Measurements from ENCODE around the gene SLC4A3.

SLC4A3 gene, protein sequence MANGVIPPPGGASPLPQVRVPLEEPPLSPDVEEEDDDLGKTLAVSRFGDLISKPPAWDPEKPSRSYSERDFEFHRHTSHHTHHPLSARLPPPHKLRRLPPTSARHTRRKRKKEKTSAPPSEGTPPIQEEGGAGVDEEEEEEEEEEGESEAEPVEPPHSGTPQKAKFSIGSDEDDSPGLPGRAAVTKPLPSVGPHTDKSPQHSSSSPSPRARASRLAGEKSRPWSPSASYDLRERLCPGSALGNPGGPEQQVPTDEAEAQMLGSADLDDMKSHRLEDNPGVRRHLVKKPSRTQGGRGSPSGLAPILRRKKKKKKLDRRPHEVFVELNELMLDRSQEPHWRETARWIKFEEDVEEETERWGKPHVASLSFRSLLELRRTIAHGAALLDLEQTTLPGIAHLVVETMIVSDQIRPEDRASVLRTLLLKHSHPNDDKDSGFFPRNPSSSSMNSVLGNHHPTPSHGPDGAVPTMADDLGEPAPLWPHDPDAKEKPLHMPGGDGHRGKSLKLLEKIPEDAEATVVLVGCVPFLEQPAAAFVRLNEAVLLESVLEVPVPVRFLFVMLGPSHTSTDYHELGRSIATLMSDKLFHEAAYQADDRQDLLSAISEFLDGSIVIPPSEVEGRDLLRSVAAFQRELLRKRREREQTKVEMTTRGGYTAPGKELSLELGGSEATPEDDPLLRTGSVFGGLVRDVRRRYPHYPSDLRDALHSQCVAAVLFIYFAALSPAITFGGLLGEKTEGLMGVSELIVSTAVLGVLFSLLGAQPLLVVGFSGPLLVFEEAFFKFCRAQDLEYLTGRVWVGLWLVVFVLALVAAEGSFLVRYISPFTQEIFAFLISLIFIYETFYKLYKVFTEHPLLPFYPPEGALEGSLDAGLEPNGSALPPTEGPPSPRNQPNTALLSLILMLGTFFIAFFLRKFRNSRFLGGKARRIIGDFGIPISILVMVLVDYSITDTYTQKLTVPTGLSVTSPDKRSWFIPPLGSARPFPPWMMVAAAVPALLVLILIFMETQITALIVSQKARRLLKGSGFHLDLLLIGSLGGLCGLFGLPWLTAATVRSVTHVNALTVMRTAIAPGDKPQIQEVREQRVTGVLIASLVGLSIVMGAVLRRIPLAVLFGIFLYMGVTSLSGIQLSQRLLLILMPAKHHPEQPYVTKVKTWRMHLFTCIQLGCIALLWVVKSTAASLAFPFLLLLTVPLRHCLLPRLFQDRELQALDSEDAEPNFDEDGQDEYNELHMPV

DNA sequence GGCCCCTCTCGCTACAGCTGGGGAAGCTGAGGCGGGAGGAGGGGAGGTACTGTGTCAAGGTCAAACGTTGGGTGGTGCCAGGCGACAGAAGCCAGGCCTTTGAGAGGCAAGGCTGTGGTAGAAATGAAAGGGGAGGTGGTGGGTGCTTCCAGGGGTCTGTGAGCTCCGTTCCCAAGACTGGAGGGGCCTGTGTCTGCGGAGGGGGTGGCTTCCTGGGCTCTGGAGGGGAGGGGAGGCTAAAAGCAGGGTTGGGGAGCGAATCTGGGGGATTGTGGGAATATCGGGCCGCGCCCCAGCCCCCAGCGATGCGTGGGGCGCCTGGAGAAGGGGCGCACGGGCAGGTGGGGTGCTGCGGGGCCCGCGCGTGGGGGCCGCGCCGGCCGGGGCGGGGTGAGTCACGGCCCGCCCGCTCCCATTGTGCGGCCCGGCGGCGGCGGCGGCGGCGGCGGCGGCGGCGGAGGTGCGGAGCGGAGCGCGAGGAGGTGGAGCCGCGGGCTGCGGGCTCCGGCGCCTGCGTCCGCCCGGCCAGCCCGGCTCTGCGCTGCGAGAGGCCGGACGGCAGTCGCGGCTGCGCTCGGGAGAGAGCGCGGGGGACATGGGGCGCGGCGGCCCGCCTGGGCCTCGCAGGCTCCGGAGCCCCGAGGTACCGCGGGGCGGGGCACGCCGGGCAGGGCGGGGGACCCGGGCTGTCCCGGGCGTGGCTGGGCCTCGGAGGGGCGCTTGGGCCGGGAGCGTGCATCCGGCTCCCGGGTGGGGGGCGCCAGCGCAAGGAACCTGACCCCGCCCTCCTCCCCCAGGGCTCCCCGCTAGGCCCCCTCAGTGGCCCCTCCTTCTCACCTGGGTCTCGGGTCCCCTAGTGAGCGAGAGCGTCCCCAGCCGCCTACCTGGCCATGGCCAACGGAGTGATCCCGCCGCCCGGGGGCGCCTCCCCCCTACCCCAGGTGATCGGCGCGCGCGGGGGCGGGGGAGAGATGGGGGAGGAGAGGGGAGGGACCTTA, at the start of gene SLC4A3:
TSS of gene SLC4A3 (plus strand) at position 528 of the 998 bp plus-strand sequence. CDS start at position 891, 363 bp downstream.
- no peak for DNase-seq (ENCODE audit: low read depth)

DNA sequence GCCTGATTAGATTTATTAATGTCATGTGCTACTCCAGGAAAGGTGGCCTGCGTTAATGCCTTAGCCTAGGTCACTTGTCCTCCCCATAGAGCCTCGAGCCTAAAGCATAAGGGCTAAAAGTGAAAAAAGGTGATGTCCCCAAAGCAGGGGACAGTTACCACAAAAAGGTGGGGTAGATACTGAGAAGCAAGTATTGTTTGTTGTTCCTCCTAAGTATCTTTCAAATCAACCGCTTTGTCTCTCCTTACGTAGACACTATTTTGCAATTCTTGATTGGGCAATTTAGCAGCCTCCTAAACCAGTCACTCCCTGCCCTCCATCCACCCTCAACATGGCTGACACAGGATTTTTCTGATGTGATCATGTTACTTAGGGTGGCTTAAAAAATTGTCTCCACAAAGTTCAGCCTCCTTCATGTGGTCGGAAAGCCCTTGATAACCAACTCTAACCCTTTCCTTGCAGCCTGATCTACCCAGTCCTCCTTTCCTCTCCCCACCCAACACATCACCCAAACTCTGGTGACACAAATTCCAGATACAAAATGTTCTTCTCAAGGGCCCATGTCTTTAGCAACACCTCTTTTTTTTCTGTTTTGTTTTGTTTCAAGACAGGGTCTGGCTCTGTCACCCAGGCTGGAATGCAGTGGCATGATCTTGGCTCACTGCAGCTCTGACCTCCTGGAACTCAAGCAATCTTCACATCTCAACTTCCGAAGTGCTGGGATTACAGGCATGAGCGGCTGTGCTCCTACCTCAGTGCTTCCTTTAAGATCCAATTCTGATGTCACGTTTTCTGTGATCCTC, 48.4 kb upstream of the SLC4A3 start:
- no peak for DNase-seq (ENCODE audit: low read depth)

DNA sequence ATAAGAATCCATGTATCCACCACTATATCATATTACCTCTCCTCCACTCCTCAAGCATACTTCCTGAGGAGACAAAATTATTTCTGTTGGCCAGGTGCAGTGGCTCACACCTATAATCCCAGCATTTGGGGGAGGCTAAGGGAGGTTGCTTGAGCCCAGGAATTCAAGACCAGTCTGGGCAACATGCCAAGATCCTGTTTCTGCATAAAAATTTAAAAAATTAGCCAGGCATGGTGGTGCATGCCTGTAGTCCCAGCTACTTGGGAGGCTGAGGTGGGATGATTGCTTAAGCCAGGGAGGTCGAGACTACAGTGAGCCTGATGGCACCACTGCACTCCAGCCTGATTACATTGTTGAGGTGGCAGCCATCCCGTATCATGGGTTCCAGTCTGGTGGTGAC, 46.1 kb upstream of the SLC4A3 start:
- DNase-seq (ENCODE audit: low read depth): no peak

DNA sequence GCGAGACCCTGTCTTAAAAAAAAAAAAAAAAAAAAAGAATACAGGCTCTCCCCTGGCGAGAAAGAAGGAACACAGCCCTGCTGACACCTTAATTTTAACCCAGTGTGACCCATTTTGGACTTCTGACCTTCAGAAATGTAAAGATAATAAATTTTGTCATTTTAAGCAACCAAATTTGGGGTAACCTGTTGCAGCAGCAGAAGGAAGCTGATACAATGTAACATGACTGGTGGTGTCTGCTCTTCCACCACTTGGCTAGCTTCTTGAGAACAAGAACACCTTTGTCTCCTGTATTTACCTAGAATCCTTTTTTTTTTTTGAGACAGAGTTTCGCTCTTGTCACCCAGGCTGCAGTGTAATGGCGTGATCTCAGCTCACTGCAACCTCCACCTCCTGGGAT, 36.3 kb upstream of the SLC4A3 start:
- no peak for DNase-seq (ENCODE audit: low read depth)

DNA sequence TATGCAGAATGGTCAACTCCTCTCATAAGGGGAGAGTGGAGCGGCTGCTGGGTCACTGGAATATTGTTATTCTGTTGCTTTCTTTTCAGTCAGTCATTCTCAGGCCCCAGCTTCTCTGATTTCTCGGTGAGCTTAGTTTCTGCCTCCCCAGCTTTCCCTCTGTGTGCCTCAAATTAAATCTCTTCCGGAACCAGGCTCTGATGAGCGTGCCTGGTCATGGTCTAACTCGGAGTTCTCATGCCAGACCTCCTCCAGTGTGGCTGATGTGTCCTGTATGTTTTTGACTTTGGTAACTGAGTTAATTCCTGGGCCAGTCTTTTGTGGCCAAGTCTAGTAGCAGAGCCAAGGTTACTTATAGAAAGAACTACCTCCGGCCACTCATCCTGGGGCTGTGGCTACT, 34.7 kb upstream of the SLC4A3 start:
- DNase-seq (ENCODE audit: low read depth): no peak

DNA sequence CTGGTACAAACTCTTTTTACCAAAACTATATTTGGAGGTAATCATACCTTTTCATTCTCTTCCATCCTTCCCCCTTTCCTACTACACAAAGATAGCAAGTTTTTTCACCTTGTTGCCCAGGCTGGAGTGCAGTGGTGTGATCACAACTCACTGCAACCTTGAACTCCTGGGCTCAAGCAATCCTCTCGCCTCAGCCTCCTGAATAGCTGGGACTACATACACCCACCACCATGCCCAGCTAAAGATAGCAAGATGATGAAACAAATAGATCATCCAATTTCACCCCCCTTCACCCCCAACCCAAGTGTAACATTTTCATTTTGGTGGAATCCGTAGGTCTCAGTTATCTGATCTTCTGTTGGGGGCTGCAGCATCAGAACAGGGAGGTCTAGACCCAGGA, 34.3 kb upstream of the SLC4A3 start:
- DNase-seq (ENCODE audit: low read depth): no peak

DNA sequence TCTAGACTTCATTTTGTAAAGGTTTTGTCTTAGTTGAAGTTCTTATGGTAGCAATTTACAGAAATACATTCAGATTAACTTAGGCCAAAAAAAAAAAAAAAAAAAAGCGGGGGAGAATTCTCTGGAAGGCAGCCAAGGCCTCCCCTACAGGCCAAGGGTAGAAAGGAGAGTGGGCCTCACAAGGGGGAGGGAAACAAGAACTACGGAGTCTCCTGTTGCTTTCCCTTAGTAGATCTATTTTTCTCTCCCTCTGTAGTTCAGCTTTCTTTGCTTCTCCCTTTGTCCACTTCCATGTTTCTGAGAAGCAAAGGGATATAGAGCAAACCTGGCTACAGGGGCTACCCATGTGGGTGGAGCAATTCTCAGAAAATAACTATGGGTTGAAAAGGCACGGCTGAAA, 32.2 kb upstream of the SLC4A3 start:
- no peak for DNase-seq (ENCODE audit: low read depth)

GRCh38 chr2:219596954-219597551, 30.4 kb upstream of the SLC4A3 start:
- no peak for DNase-seq (ENCODE audit: low read depth)

DNA sequence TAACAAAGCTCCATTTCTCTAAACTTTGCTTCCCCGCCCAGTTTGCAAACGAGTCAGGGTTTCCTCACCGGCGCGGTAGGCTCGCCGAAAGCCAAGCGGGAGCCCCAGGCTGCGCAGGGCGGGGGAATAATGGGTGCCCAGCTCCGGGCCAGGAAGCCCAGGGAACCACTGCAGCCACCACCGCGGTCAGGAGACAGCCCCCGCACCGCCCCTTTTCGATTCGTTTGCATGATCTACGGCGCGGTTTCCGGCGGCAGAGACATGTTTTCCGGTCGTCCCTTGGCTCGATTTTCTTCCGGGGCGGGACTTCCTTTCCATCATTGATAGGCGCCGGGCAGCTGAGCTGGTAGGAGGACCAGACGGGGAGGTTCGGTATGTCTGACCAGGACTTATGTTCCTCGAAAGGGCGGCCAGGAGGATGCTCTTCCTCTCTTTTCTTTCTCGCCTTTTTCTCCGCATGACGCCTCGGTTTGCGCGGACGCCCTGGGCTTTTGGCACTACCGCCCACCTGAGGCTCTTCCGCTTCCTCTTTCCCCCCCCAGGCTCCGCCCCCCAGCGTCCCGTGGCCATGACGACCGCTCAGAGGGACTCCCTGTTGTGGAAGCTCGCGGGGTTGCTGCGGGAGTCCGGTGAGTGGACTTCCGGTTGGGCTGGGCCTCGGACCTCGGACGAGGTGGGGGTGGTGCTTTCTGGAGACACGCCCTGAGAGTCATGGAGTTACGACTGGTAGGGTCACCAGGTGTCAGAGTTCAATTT, 29.7 kb upstream of the SLC4A3 start, which contains the start of gene STK11IP:
TSS of gene STK11IP (plus strand) at position 306 of the 756 bp plus-strand sequence. CDS start at position 569, 263 bp downstream.
- peak; percentile 89 for DNase-seq (ENCODE audit: low read depth)

GRCh38 chr2:219598308-219599078, 28.9 kb upstream of the SLC4A3 start:
- DNase-seq (ENCODE audit: low read depth): no peak

DNA sequence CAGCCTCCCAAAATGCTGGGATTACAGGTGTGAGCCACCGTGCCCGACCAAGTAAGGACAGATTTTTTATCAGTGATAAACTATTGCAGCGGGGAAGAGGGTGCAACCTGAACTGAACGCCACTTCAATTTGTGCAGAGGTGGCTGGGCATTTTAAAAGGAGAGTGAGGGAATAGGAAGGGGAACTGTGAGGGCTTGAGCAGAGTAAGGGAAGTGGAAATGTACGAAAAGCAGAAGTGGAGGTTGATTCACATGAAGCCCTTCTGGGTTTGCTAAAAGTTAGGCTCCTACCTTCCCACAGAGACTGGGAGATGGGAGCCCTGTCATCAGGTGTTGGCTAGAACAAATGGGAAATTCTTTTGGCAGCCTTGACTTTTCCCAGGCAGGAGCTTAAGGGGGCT, 23.7 kb upstream of the SLC4A3 start:
- no peak for DNase-seq (ENCODE audit: low read depth)

DNA sequence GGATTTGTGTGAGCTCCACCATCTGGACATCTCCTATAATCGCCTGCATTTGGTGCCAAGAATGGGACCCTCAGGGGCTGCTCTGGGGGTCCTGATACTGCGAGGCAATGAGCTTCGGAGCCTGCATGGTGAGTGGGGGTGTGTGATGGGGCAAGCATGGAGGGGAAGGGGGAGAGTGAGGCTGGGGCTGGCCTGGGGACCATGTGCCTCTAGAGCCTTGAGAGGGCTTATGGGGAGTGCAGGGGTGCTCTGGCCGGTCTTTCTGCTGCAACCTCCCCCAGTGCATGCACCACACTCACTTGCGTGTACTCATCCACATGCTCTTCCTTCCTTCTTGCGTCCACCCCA, 21.8 kb upstream of the SLC4A3 start:
- no peak for DNase-seq (ENCODE audit: low read depth)

DNA sequence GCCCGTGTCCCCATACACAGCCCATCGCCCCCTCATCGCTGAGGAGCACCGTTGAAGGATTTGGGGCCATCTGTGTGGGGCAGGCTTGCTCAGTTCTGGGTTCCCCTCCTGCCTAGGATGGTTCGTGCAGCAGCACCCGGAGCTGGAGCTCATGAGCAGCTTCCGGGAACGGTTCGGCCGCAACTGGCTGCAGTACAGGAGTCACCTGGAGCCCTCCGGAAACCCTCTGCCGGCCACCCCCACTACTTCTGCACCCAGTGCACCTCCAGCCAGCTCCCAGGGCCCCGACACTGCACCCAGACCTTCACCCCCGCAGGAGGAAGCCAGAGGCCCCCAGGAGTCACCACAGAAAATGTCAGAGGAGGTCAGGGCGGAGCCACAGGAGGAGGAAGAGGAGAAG, 19.5 kb upstream of the SLC4A3 start:
- no peak for DNase-seq (ENCODE audit: low read depth)

- DNase-seq (ENCODE audit: low read depth): no peak
Observed at GRCh38 chr2:219608399-219608964, 18.9 kb upstream of the SLC4A3 start.

DNA sequence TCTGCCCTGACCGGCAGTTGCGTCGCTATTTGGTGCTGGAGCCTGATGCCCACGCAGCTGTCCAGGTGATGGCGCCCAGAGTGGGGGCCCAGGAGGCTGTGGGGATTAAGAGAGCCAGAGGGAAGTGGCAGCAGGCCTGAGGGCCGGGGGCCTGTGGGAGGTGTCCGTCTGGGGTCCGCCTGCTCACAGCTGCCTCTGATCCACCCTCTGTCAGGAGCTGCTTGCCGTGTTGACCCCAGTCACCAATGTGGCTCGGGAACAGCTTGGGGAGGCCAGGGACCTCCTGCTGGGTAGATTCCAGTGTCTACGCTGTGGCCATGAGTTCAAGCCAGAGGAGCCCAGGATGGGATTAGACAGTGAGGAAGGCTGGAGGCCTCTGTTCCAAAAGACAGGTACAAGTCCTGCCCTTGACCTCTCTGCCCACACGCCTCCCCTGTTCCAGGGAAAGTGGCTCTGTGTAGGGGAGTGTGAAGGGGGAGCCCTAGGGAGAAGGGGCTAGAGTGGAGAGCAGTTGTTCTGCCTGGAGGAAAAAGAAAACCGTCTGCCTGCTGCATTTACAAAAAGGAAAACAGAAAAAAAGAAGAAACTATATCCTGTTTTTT, 18.2 kb upstream of the SLC4A3 start:
- no peak for DNase-seq (ENCODE audit: low read depth)

DNA sequence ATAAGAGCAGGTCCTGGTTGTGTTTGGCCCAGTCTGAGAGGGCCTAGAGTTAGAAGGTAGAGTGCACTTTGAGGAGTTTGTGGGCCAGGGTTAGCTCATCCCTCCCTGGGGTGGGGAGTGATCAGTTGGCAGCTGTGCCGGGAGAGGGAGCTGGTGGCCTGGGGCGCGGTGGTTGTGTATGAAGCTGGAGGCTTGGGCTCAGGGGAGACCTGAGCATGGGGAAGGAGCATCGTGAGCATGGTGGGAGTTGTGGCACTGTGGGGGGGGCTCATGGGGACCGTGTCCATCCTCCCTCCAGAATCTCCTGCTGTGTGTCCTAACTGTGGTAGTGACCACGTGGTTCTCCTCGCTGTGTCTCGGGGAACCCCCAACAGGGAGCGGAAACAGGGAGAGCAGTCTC, 16.1 kb upstream of the SLC4A3 start:
- no peak for DNase-seq (ENCODE audit: low read depth)

DNA sequence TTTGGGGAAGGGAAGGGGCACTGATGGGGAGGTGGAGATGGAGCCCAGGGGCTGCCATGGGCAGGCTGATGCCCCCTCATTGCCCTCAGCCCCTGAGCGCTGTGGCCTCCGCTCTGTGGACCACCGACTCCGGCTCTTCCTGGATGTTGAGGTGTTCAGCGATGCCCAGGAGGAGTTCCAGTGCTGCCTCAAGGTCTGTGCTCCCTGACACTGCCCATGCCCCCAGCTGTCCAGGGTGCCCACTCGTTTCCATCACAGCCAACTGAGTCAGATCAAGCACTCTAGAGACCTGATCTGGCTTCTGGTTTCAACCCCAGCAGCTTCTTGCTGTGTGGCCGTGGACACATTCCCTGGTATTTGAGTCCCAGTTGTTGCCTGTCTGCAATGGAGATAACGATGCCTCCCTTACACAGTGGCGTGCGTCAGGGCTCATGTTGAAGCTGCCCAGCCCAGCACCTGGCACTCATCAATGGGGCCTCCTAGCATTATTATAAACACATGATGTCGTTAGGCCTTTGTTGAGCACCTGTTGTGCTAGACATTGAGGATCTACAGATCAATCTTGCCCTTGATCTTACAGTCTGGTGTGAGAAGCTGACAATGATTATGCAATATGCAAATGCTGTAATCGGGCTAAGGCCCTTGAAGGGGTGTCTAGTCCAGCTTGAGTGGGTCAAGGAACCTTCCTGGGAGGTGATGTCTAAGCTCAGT, 15.4 kb upstream of the SLC4A3 start:
- no peak for DNase-seq (ENCODE audit: low read depth)

Measured in non-pigmented ciliary epithelial cell (primary cell).